ENCODE measurements around the gene TNRC6B.

DNA sequence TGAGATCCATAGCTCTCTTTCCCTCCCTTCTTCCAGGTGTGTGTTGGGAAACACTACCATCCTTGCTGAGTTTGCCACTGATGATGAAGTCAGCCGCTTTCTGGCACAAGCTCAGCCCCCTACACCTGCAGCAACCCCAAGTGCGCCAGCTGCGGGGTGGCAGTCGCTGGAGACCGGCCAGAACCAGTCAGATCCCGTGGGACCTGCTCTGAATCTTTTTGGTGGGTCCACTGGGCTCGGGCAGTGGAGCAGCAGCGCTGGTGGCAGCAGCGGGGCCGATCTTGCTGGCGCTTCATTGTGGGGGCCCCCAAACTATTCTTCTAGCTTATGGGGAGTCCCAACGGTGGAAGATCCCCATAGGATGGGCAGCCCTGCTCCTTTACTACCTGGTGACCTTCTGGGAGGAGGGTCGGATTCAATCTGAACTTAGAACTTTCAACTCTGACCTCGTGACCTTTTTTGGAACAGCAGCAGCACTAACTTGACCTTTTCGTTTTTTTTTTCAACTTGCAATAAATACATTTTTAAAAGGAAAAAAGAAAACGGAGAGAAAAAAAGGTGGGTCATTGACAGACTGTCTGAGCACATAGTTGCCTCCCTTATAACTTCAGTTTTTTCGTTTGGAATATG, 145.2 kb downstream of the TNRC6B start:
- TF ChIP-seq, protein P1, sequence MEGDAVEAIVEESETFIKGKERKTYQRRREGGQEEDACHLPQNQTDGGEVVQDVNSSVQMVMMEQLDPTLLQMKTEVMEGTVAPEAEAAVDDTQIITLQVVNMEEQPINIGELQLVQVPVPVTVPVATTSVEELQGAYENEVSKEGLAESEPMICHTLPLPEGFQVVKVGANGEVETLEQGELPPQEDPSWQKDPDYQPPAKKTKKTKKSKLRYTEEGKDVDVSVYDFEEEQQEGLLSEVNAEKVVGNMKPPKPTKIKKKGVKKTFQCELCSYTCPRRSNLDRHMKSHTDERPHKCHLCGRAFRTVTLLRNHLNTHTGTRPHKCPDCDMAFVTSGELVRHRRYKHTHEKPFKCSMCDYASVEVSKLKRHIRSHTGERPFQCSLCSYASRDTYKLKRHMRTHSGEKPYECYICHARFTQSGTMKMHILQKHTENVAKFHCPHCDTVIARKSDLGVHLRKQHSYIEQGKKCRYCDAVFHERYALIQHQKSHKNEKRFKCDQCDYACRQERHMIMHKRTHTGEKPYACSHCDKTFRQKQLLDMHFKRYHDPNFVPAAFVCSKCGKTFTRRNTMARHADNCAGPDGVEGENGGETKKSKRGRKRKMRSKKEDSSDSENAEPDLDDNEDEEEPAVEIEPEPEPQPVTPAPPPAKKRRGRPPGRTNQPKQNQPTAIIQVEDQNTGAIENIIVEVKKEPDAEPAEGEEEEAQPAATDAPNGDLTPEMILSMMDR (IDR thresholded peaks at IDR 0.05): no peak
- no peak for TF ChIP-seq POLR2A (IDR thresholded peaks at IDR 0.05)

Data from right lobe of liver (tissue), 4 donors.